Hematopoietic multipotent progenitor cell (in vitro differentiated cells): ENCODE results near the gene ASAP2. TPM values are rescaled to one million over a fixed set of nuclear protein-coding genes. Genes with fewer than 3 reads are reported as not detected.

Experiments
- DNase-seq, 3 donors: peaks; one replicate each; pipeline ENCODE4 v3.0.0-alpha.2; 2011 to 2015; ENCODE audit warnings: low read depth in 2 of 3, low spot score in 2 of 3
- total RNA-seq: library from RNA; depleted of rRNA; stranded (reverse); fragments of >200 nt; gene quantifications from one replicate; pipeline ENCODE4 v1.2.3, GENCODE V29; 2012

ASAP2 gene
- total RNA-seq, 1 donor = 4.3 TPM

GRCh38 chr2:9288233-9288632 lies 81.6 kb downstream of the ASAP2 start:
- no peak for DNase-seq

- DNase-seq = no peak
Measured at GRCh38 chr2:9288681-9289338, 82.2 kb downstream of the ASAP2 start.

GRCh38 chr2:9291331-9291730 lies 84.7 kb downstream of the ASAP2 start:
- DNase-seq = no peak

GRCh38 chr2:9291866-9292265 lies 85.3 kb downstream of the ASAP2 start:
- DNase-seq = no peak

- no peak for DNase-seq
Measured at GRCh38 chr2:9292426-9292825, 85.8 kb downstream of the ASAP2 start.

GRCh38 chr2:9294764-9295163 lies 88.2 kb downstream of the ASAP2 start:
- no peak for DNase-seq

- no peak for DNase-seq
Measured at GRCh38 chr2:9296559-9296958, 89.9 kb downstream of the ASAP2 start.

- DNase-seq = no peak
Measured at GRCh38 chr2:9297156-9297555, 90.5 kb downstream of the ASAP2 start.

- no peak for DNase-seq
Measured at GRCh38 chr2:9297807-9298206, 91.2 kb downstream of the ASAP2 start.

GRCh38 chr2:9298583-9298982 lies 92.0 kb downstream of the ASAP2 start:
- no peak for DNase-seq

GRCh38 chr2:9299161-9300100 lies 92.8 kb downstream of the ASAP2 start:
- no peak for DNase-seq

- DNase-seq = no peak
Measured at GRCh38 chr2:9300214-9300613, 93.6 kb downstream of the ASAP2 start.

- DNase-seq = no peak
Measured at GRCh38 chr2:9300829-9301453, 94.3 kb downstream of the ASAP2 start.

GRCh38 chr2:9302755-9303154 lies 96.1 kb downstream of the ASAP2 start:
- DNase-seq = no peak

GRCh38 chr2:9303528-9304225 lies 97.1 kb downstream of the ASAP2 start:
- no peak for DNase-seq

- DNase-seq = no peak
Measured at GRCh38 chr2:9306911-9307310, 100.3 kb downstream of the ASAP2 start.

- DNase-seq = no peak
Measured at GRCh38 chr2:9307535-9307934, 100.9 kb downstream of the ASAP2 start.

- no peak for DNase-seq
Measured at GRCh38 chr2:9308186-9308955, 101.8 kb downstream of the ASAP2 start.

GRCh38 chr2:9309147-9309546 lies 102.5 kb downstream of the ASAP2 start:
- no peak for DNase-seq

GRCh38 chr2:9310377-9310776 lies 103.8 kb downstream of the ASAP2 start:
- DNase-seq = no peak
